ENCODE results near the gene CHDH.

Gene CHDH

DNA sequence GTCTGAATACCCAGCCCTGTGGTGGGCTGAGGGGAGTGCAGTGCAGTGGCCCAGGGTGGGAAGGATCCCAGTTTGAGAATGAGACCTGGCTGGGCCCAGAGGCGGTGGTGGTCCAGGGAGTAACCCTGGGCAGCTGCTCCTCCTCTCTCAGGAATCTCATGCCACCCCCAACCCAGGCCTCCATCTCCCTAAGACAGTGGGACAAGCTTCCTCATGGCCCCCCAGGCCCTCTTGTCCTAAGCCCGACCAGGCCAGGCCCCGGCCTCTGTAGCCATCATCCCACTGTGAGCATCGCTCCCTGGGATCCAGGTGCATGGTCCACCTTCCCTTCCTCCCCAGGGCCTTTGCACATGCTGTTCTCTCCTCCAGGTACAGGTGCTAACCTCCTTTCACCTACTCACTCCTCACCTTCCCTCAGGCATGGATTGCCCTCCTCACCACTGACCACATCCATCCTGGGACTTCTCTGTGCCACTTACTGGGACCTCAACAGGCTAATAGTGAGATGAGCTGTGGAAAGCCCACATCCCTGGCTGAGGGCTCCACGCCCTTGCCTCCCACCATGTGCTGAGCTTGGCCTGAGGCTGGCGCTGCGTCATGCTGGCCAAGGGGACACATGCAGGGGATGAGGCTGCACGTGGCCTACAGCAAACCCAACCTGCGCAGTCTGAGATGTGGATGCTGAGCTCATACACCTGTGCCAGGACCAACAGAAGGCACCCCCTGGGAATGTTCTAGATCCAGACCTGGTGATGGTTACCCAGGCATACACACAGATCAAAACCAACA lies 9.9 kb downstream of the CHDH start:
- POLR2A ChIA-PET (ENCODE audit: low non-redundant PET), result no interaction called here
- CTCF ChIA-PET, result no interaction called here
- TF ChIP-seq CTCF (conservative IDR thresholded peaks at IDR 0.05; ENCODE audit: low read depth), result no peak
- H3K27ac ChIP-seq, result no peak overlapping the region
- no peak for DNase-seq (ENCODE audit: low spot score)

GRCh38 chr3:53835257-53835656 lies 11.0 kb downstream of the CHDH start:
- ChIA-PET CTCF (no interaction called here), POLR2A (ENCODE audit: low non-redundant PET) (no interaction called here)
- H3K27ac ChIP-seq, result no peak overlapping the region
- DNase-seq (ENCODE audit: low spot score), result no peak
- TF ChIP-seq CTCF (conservative IDR thresholded peaks at IDR 0.05; ENCODE audit: low read depth), result no peak

DNA sequence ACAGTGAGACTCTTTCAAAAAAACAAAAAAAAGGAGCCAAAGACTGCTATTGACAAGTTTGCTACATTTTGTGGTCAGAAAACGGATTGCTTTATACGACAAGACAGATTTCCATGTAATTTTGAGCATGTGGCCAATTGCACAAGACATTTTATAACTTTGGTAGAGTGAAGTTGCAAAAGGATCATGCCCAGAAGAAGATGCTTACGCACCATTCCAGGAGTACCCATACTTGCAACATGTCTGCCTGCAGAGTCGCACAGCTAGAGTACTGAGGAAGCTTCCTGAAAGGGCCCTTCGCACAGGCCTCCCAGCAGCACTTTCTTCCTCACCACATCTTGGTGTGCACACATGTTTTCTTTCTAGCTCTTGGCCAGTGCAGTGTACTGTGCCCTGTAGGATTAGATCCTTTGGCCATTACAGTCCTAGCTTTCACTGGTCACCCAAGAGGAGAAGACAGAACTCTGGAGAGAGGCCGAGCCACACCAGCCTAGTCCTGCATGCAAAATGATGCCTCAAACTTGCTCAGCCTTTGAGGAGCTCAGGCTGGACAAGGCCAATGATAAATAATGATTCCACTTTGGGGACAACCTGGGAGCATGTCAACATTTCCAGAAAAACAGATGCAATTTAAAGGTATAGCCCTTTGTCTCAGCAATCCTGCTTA lies 11.7 kb downstream of the CHDH start:
- CTCF ChIA-PET, result no interaction called here
- POLR2A ChIA-PET (ENCODE audit: low non-redundant PET), result no interaction called here
- no peak for TF ChIP-seq CTCF (conservative IDR thresholded peaks at IDR 0.05; ENCODE audit: low read depth)
- H3K27ac ChIP-seq, result no peak overlapping the region
- no peak for DNase-seq (ENCODE audit: low spot score)

DNA sequence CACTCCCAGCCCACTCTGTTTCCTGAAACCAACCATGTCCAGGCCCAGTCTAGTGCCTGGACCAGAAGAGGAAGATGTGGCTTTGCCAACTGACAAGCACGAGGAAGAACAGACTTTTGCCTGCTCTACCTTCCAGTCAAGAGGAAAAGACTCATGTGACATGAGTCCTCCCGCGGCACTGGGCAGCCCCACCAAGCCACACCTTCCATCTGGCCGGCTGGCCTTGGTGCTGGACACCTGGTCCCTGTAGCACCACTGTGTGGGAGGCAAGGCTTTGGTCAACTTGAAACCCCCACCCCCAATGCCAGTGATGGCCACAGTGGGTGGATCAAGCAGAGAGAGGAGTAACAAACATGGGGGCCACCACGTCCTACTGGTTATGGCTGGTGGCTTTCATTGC lies 12.5 kb downstream of the CHDH start:
- ChIA-PET POLR2A (ENCODE audit: low non-redundant PET) (no interaction called here), CTCF (no interaction called here)
- no peak for DNase-seq (ENCODE audit: low spot score)

DNA sequence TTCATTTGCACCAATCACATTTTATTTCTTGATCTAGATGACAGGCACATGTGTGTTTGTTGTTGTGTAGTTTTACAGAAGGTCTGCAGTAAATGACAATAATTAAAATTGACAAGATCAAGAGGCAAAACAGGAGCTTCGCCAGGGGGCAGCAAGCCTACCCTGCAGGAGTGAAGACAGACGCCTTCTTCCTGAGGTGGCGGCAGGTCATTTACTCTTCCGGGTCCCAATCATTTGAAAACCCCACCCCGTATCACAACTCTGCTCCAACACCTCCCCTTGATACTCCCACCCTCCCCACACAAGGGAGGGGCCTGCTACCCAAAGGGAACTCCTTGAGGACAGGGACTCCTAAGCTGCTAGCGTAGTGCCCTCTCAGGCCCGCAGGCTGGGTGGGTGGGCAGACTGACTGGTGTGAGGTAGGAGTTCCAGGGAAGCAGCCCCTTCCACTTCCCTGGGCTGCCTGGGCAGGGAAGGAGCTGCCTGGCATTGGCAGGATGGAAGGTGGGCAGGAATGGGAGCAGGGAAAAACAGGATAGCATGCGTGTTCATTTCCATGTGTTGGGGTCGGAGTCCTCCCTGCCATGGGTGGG lies 13.1 kb downstream of the CHDH start:
- DNase-seq (ENCODE audit: low spot score), result no peak
- no peak for TF ChIP-seq CTCF (conservative IDR thresholded peaks at IDR 0.05; ENCODE audit: low read depth)
- CTCF ChIA-PET, result interaction anchor here (0.7 kb wide), 1 partner anchor 85 kb away, joined by 3 read pairs; no protein-coding TSS in a partner anchor
- POLR2A ChIA-PET (ENCODE audit: low non-redundant PET), result no interaction called here
- no peak overlapping the region for H3K27ac ChIP-seq

More for the DNA sequence above, 12.5 kb downstream of the CHDH start:
- TF ChIP-seq CTCF (conservative IDR thresholded peaks at IDR 0.05; ENCODE audit: low read depth), result no peak
- no peak overlapping the region for H3K27ac ChIP-seq

- H3K27ac ChIP-seq, result no peak overlapping the region
- no peak for DNase-seq (ENCODE audit: low spot score)
- POLR2A ChIA-PET (ENCODE audit: low non-redundant PET), result no interaction called here
- no peak for TF ChIP-seq CTCF (conservative IDR thresholded peaks at IDR 0.05; ENCODE audit: low read depth)
- CTCF ChIA-PET, result no interaction called here
Measured at GRCh38 chr3:53830944-53831343, 15.3 kb downstream of the CHDH start.
